GM19193 (cell line): Measurements from ENCODE around the gene MTCL1.

Experiments
- POLR2A ChIP-seq: IDR thresholded peaks from 4 replicates; pipeline ENCODE4 v1.6.1; 2011; ENCODE audit not compliant: insufficient read depth, insufficient read length; ENCODE audit errors: extremely low read depth

MTCL1 gene

GRCh38 chr18:8681196-8681595 lies 24.2 kb upstream of the MTCL1 start:
- TF ChIP-seq POLR2A = no peak

- TF ChIP-seq POLR2A = no peak
These were observed 20.8 kb upstream of the MTCL1 start for GRCh38 chr18:8684577-8684976.

GRCh38 chr18:8685141-8685913 lies 20.0 kb upstream of the MTCL1 start:
- no peak for TF ChIP-seq POLR2A

- no peak for TF ChIP-seq POLR2A
These were observed 19.5 kb upstream of the MTCL1 start for GRCh38 chr18:8685914-8686216.

GRCh38 chr18:8686611-8687010 lies 18.7 kb upstream of the MTCL1 start:
- TF ChIP-seq POLR2A = no peak

- TF ChIP-seq POLR2A = no peak
These were observed 17.0 kb upstream of the MTCL1 start for GRCh38 chr18:8688216-8688800.

- no peak for TF ChIP-seq POLR2A
These were observed 16.5 kb upstream of the MTCL1 start for GRCh38 chr18:8688816-8689215.

GRCh38 chr18:8689517-8689916 lies 15.8 kb upstream of the MTCL1 start:
- no peak for TF ChIP-seq POLR2A

GRCh38 chr18:8694891-8695290 lies 10.5 kb upstream of the MTCL1 start:
- no peak for TF ChIP-seq POLR2A

- TF ChIP-seq POLR2A = no peak
These were observed 9.3 kb upstream of the MTCL1 start for GRCh38 chr18:8695932-8696517.

- no peak for TF ChIP-seq POLR2A
These were observed 8.6 kb upstream of the MTCL1 start for GRCh38 chr18:8696749-8697211.

- TF ChIP-seq POLR2A = no peak
These were observed 6.2 kb upstream of the MTCL1 start for GRCh38 chr18:8699126-8699525.

- no peak for TF ChIP-seq POLR2A
These were observed 5.4 kb upstream of the MTCL1 start for GRCh38 chr18:8699948-8700347.

GRCh38 chr18:8701546-8702118 lies 3.7 kb upstream of the MTCL1 start:
- no peak for TF ChIP-seq POLR2A

GRCh38 chr18:8702668-8703067 lies 2.7 kb upstream of the MTCL1 start:
- TF ChIP-seq POLR2A = no peak
